Osteoblast (primary cell): ENCODE data around the gene SPRTN. TPM values are rescaled to one million over a fixed set of nuclear protein-coding genes. Genes with fewer than 3 reads are reported as not detected.

Source experiments
- DNase-seq: peaks from one replicate; pipeline ENCODE4 v3.0.0; 2011; ENCODE audit warnings: low spot score, mixed read lengths; ENCODE audit not compliant: insufficient read length; ENCODE audit errors: missing footprints
- H2AFZ ChIP-seq: 2 replicates; pipeline ENCODE4 v1.6.0; 2011; ENCODE audit warnings: mild to moderate bottlenecking, low read length
- H3K27ac ChIP-seq: 2 replicates; pipeline ENCODE4 v1.5.1; 2011; ENCODE audit warnings: mild to moderate bottlenecking, low read depth, low read length, moderate library complexity
- H3K27me3 ChIP-seq: 2 replicates; pipeline ENCODE4 v1.6.0; 2012; ENCODE audit warnings: mild to moderate bottlenecking, control low read depth, inconsistent platforms, low read length, moderate library complexity; ENCODE audit not compliant: insufficient read depth
- H3K36me3 ChIP-seq: 2 replicates; pipeline ENCODE4 v1.5.1; 2011; ENCODE audit warnings: mild to moderate bottlenecking, low read length, control low read depth, moderate library complexity; ENCODE audit not compliant: insufficient read depth
- H3K4me1 ChIP-seq: 2 replicates; pipeline ENCODE4 v1.5.1; 2011; ENCODE audit warnings: mild to moderate bottlenecking, low read length, control low read depth, moderate library complexity; ENCODE audit not compliant: insufficient read depth
- H3K4me2 ChIP-seq: 2 replicates; pipeline ENCODE4 v1.6.0; 2011; ENCODE audit warnings: mild to moderate bottlenecking, low read length; ENCODE audit not compliant: insufficient read depth
- H3K4me3 ChIP-seq: fragments of 200-600 bp; sonication (generic); 3 replicates; pipeline ENCODE4 v1.5.1; 2012; ENCODE audit warnings: mild to moderate bottlenecking, low read length, inconsistent platforms; ENCODE audit not compliant: insufficient read depth
- H3K79me2 ChIP-seq: 2 replicates; pipeline ENCODE4 v1.6.0; 2012; ENCODE audit warnings: mild to moderate bottlenecking, low read length, control low read depth, inconsistent platforms; ENCODE audit not compliant: insufficient read depth
- H3K9me3 ChIP-seq: 2 replicates; pipeline ENCODE4 v1.5.1; 2011; ENCODE audit warnings: low read depth, low read length, control low read depth
- H4K20me1 ChIP-seq: 2 replicates; pipeline ENCODE4 v1.6.0; 2012; ENCODE audit warnings: mild to moderate bottlenecking, low read length, control low read depth; ENCODE audit not compliant: insufficient read depth
- total RNA-seq: library from RNA; depleted of rRNA; stranded (reverse); fragments of >200 nt; gene quantifications from 2 replicates; pipeline ENCODE4 v1.2.3, GENCODE V29; 2012
- TF ChIP-seq, protein P1 (sequence below): IDR thresholded peaks from 2 replicates; pipeline ENCODE4 v1.5.1; 2011; ENCODE audit warnings: mild to moderate bottlenecking, low read depth, low read length, moderate library complexity; ENCODE audit errors: extremely low read depth

Gene SPRTN
- total RNA-seq, 1 donor = 17.0 TPM

DNA sequence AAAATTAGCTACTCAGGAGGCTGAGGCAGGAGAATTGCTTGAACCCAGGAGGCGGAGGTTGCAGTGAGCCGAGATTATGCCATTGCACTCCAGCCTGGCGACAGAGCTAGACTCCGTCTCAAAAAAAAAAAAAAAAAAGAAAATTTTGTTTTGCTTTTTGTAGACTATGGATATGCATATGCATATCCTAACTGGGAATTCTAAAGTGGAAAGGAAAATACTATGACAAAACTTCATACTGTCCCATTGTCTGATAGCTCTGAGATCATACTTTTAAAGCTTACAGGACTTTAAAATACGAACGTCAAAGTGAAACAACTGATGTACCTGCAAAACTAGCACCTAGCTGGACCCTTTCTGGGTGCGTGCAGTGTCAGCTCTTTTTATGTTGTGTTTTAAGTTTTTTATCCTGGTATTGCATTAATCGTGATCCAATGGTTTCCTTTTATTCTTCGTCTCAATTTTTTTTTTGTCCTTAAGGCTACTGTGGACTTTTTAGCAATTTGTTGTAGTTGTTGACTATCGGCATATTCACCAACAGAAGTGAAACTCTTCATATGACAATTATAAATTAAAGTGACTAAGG, 19.2 kb downstream of the SPRTN start:
- Histone ChIP-seq H4K20me1 (no peaks in the 10 kb centered on the region), H3K79me2 (no peaks in the 10 kb centered on the region), H2AFZ (no peak overlapping the region), H3K36me3 (peaks cover 11% of the 10 kb centered on the region), H3K4me3 (no peak overlapping the region), H3K27me3 (no peaks in the 10 kb centered on the region), H3K4me1 (peaks cover 17% of the 10 kb centered on the region), H3K27ac (no peak overlapping the region), H3K4me2 (peak overlapping the region; percentile 49), H3K9me3 (no peaks in the 10 kb centered on the region)
- TF ChIP-seq, protein P1, sequence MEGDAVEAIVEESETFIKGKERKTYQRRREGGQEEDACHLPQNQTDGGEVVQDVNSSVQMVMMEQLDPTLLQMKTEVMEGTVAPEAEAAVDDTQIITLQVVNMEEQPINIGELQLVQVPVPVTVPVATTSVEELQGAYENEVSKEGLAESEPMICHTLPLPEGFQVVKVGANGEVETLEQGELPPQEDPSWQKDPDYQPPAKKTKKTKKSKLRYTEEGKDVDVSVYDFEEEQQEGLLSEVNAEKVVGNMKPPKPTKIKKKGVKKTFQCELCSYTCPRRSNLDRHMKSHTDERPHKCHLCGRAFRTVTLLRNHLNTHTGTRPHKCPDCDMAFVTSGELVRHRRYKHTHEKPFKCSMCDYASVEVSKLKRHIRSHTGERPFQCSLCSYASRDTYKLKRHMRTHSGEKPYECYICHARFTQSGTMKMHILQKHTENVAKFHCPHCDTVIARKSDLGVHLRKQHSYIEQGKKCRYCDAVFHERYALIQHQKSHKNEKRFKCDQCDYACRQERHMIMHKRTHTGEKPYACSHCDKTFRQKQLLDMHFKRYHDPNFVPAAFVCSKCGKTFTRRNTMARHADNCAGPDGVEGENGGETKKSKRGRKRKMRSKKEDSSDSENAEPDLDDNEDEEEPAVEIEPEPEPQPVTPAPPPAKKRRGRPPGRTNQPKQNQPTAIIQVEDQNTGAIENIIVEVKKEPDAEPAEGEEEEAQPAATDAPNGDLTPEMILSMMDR = no peak
- no peak for DNase-seq

GRCh38 chr1:231357831-231358354, 19.8 kb downstream of the SPRTN start:
- Histone ChIP-seq H3K4me2 (peak overlapping the region; percentile 49), H3K4me3 (no peak overlapping the region), H3K36me3 (peaks cover 5% of the 10 kb centered on the region), H4K20me1 (no peaks in the 10 kb centered on the region), H3K79me2 (no peaks in the 10 kb centered on the region), H3K27me3 (no peaks in the 10 kb centered on the region), H3K4me1 (peaks cover 17% of the 10 kb centered on the region), H3K9me3 (no peaks in the 10 kb centered on the region), H2AFZ (no peak overlapping the region), H3K27ac (peak overlapping the region; percentile 19)
- TF ChIP-seq, protein P1 = peak; percentile 80
- DNase-seq = peak; percentile 53

GRCh38 chr1:231359113-231359512, 21.0 kb downstream of the SPRTN start:
- H4K20me1 ChIP-seq = no peaks in the 10 kb centered on the region
- no peaks in the 10 kb centered on the region for H3K79me2 ChIP-seq
- peak overlapping the region; percentile 48 for H3K27ac ChIP-seq
- H3K27me3 ChIP-seq = no peaks in the 10 kb centered on the region
- H3K4me3 ChIP-seq = no peak overlapping the region
- TF ChIP-seq, protein P1 = no peak
- no peaks in the 10 kb centered on the region for H3K9me3 ChIP-seq
- H2AFZ ChIP-seq = no peak overlapping the region
- H3K4me1 ChIP-seq = peaks cover 17% of the 10 kb centered on the region
- H3K36me3 ChIP-seq = no peaks in the 10 kb centered on the region
- H3K4me2 ChIP-seq = no peak overlapping the region
- DNase-seq = peak; percentile 67

DNA sequence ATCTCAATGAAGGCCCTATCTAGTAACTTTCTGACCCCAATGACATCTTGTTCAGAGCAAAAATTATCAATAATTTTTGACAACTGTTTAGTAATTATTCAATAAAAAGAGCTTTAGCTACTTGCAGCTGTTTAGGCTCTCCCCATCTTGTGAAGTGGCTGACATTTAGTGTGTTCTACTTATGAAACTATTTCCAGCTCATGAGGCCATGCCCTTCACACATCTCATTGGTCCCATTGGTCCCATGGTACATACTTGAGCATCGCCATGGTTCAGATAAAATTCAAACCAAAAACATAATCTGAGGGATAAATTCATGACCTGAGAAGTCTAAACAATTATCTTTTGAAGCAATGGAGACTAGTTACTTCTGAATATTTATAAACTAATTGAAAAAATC, 24.2 kb downstream of the SPRTN start:
- H3K4me2 ChIP-seq = no peak overlapping the region
- no peaks in the 10 kb centered on the region for H4K20me1 ChIP-seq
- H3K79me2 ChIP-seq = no peaks in the 10 kb centered on the region
- no peaks in the 10 kb centered on the region for H3K9me3 ChIP-seq
- no peak overlapping the region for H2AFZ ChIP-seq
- no peaks in the 10 kb centered on the region for H3K27me3 ChIP-seq
- no peak overlapping the region for H3K4me3 ChIP-seq
- H3K4me1 ChIP-seq = peaks cover 11% of the 10 kb centered on the region
- no peaks in the 10 kb centered on the region for H3K36me3 ChIP-seq
- DNase-seq = no peak
- H3K27ac ChIP-seq = no peak overlapping the region
- TF ChIP-seq, protein P1 = no peak
